HG03565 (cell line): ENCODE data around the gene MYO18B.

Experiments
- ATAC-seq: cut with Tn5 transposase; IDR thresholded peaks from one replicate; pipeline ENCODE4 v1.9.1; 2021; ENCODE audit warnings: mild to moderate bottlenecking, moderate library complexity; ENCODE audit not compliant: unreplicated experiment

MYO18B gene

GRCh38 chr22:26027341-26027740 is 285.4 kb downstream of the MYO18B start:
- no peak for ATAC-seq

GRCh38 chr22:26031641-26032040 is 289.7 kb downstream of the MYO18B start:
- no peak for ATAC-seq

- ATAC-seq: no peak
Observed at GRCh38 chr22:26033071-26033470, 291.1 kb downstream of the MYO18B start.

- ATAC-seq: no peak
Observed at GRCh38 chr22:26033586-26033985, 291.6 kb downstream of the MYO18B start.

- ATAC-seq: no peak
Observed at GRCh38 chr22:26035523-26035922, 293.5 kb downstream of the MYO18B start.

GRCh38 chr22:26038365-26038764 is 296.4 kb downstream of the MYO18B start:
- ATAC-seq: no peak

- ATAC-seq: no peak
Observed at GRCh38 chr22:26041931-26042330, 299.9 kb downstream of the MYO18B start.

GRCh38 chr22:26043031-26043430 is 301.0 kb downstream of the MYO18B start:
- no peak for ATAC-seq

GRCh38 chr22:26045051-26045450 is 303.1 kb downstream of the MYO18B start:
- no peak for ATAC-seq

- ATAC-seq: no peak
Observed at GRCh38 chr22:26045860-26046259, 303.9 kb downstream of the MYO18B start.

GRCh38 chr22:26047516-26047915 is 305.5 kb downstream of the MYO18B start:
- no peak for ATAC-seq

- no peak for ATAC-seq
Observed at GRCh38 chr22:26047920-26048319, 305.9 kb downstream of the MYO18B start.

- ATAC-seq: no peak
Observed at GRCh38 chr22:26050079-26050478, 308.1 kb downstream of the MYO18B start.

- ATAC-seq: no peak
Observed at GRCh38 chr22:26053737-26054316, 311.8 kb downstream of the MYO18B start.

GRCh38 chr22:26054841-26055605 is 313.0 kb downstream of the MYO18B start:
- ATAC-seq: no peak

- ATAC-seq: no peak
Observed at GRCh38 chr22:26055693-26056092, 313.7 kb downstream of the MYO18B start.

- no peak for ATAC-seq
Observed at GRCh38 chr22:26056455-26057200, 314.6 kb downstream of the MYO18B start.

- ATAC-seq: no peak
Observed at GRCh38 chr22:26057731-26058130, 315.7 kb downstream of the MYO18B start.

GRCh38 chr22:26064048-26064447 is 322.1 kb downstream of the MYO18B start:
- no peak for ATAC-seq

GRCh38 chr22:26065847-26066246 is 323.9 kb downstream of the MYO18B start:
- no peak for ATAC-seq

GRCh38 chr22:26066534-26066933 is 324.5 kb downstream of the MYO18B start:
- no peak for ATAC-seq

- ATAC-seq: no peak
Observed at GRCh38 chr22:26068571-26068970, 326.6 kb downstream of the MYO18B start.
